Vagina (tissue), 2 donors: ENCODE data around the gene SUPT7L. TPM values are rescaled to one million over a fixed set of nuclear protein-coding genes. Genes with fewer than 3 reads are reported as not detected.

Experiments used
- DNase-seq, 2 donors: peaks; one replicate each; pipeline ENCODE4 v3.0.0-alpha.2; 2017; ENCODE audit errors: extremely low spot score in 2 of 2
- H3K27ac ChIP-seq: fragments of 200-600 bp; sonication (generic); one replicate; pipeline ENCODE4 v1.5.1; 2019
- H3K27me3 ChIP-seq: fragments of 200-600 bp; sonication (generic); one replicate; pipeline ENCODE4 v1.5.1; 2019
- H3K36me3 ChIP-seq, 2 donors: fragments of 200-600 bp; sonication (generic); one replicate each; pipeline ENCODE4 v1.5.1; 2017 to 2019
- H3K4me1 ChIP-seq: fragments of 200-600 bp; sonication (generic); one replicate; pipeline ENCODE4 v1.5.1; 2019
- H3K4me3 ChIP-seq, 2 donors: fragments of 200-600 bp; sonication (generic); 1 replicate in 1 of 2; 2 replicates in 1 of 2; pipeline ENCODE4 v1.5.1; 2016 to 2019
- H3K9me3 ChIP-seq: fragments of 200-600 bp; sonication (generic); one replicate; pipeline ENCODE4 v1.5.1; 2019
- POLR2A ChIP-seq, 2 donors: fragments of 450-650 bp; IDR thresholded peaks; one replicate each; pipeline ENCODE4 v1.6.1; 2017; ENCODE audit warnings: antibody characterized with exemption in 2 of 2, mild to moderate bottlenecking in 2 of 2, moderate library complexity in 2 of 2
- POLR2AphosphoS5 ChIP-seq, 2 donors: sonication (generic); formaldehyde crosslinking; IDR thresholded peaks; one replicate each; pipeline ENCODE4 v1.9.0; 2017; ENCODE audit warnings: antibody characterized with exemption in 2 of 2, mild to moderate bottlenecking in 2 of 2, low read depth in 1 of 2; ENCODE audit not compliant: insufficient read depth in 1 of 2
- intact Hi-C: fragments of 100-400 bp; cut with DNase I; formaldehyde crosslinking; loops from one replicate; pipeline ENCODE4 v1.15.1; 2023
- total RNA-seq: library from RNA; depleted of rRNA; stranded (reverse); fragments of >200 nt; gene quantifications from one replicate; pipeline ENCODE4 v1.2.3, GENCODE V29; 2016
- TF ChIP-seq, protein P1 (sequence below), 3 experiments: fragments of 450-650 bp in 2 of 3; fragments of 200-600 bp in 1 of 3; sonication (generic) in 1 of 3; IDR thresholded peaks; one replicate each; pipeline ENCODE4 v1.5.1; 2017 to 2019; ENCODE audit warnings: antibody characterized with exemption in 3 of 3, mild to moderate bottlenecking in 2 of 3, moderate library complexity in 2 of 3

Gene SUPT7L
- total RNA-seq, 1 donor from 2014 or later = 26.5 TPM

DNA sequence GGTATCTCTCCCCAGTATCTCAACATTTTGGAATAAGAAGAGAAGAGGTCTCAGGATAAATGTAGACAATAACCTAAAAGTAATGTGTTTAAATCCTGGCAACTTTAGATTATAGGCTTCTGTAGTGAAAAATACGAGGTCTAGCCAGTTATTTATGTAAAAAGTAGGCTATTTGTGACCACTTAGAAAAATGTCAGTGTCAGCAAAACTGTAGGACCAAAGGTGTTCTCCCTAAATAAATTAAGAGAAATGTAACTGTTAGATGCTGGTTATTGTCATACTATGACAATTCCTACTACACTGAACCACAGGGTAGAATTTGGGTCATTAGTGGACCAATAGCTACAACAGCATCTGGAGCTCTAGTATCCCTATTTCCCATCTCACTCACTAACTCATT, 2.0 kb downstream of the SUPT7L start:
- no peak overlapping the region for H3K27ac ChIP-seq
- DNase-seq = no peak
- no peak overlapping the region for H3K4me3 ChIP-seq
- H3K4me1 ChIP-seq = peaks cover 34% of the 10 kb centered on the region
- no peaks in the 10 kb centered on the region for H3K9me3 ChIP-seq
- H3K36me3 ChIP-seq = peaks cover 0 to 46% of the 10 kb centered on the region in 2 donors
- H3K27me3 ChIP-seq = no peaks in the 10 kb centered on the region
- intact Hi-C loops = no loop called here
- TF ChIP-seq POLR2AphosphoS5 (IDR thresholded peaks at IDR 0.05; ENCODE audit: insufficient read depth in 1 of 2, low read depth in 1 of 2) (no peak), POLR2A (IDR thresholded peaks at IDR 0.05) (no peak)
- TF ChIP-seq, protein P1, sequence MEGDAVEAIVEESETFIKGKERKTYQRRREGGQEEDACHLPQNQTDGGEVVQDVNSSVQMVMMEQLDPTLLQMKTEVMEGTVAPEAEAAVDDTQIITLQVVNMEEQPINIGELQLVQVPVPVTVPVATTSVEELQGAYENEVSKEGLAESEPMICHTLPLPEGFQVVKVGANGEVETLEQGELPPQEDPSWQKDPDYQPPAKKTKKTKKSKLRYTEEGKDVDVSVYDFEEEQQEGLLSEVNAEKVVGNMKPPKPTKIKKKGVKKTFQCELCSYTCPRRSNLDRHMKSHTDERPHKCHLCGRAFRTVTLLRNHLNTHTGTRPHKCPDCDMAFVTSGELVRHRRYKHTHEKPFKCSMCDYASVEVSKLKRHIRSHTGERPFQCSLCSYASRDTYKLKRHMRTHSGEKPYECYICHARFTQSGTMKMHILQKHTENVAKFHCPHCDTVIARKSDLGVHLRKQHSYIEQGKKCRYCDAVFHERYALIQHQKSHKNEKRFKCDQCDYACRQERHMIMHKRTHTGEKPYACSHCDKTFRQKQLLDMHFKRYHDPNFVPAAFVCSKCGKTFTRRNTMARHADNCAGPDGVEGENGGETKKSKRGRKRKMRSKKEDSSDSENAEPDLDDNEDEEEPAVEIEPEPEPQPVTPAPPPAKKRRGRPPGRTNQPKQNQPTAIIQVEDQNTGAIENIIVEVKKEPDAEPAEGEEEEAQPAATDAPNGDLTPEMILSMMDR (IDR thresholded peaks at IDR 0.05) = no peak

DNA sequence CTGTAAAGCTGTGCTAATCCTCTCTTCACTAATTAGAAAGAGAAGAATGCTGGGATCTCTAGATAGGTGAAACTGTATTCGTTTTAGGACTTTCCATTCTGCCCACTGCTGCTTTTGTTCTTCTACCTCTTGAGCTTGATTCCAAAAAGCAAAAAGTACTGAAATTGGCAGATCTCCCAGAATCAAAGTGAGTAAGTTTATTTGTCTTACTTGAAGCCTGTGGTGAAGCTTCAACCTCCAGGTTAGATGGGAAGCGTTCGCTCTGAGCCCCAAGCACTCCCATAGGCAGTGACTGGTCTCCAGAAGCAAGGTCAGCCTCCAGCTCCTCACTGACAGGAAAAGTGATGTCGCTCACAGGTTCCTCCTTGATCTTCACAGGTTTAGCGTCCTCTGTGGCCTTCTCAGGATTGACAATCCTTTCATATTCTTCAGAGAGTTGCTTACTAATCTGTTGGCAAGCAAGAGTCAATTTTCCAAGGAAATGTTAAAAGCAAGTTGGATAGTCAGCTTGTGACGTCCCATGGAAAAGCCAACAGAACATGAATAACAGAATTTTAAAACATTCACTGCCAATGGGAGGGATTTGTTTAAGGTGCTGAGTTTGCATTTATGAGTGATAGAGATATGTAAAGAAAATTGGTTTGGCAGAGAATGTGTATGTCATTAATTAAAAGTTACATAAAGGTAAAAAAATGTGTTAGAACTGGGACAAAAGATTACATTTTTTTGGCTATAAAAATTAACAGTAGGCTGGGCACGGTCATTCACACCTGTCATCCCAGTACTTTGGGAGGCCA, 8.1 kb downstream of the SUPT7L start:
- Histone ChIP-seq H3K4me3 (no peak overlapping the region), H3K9me3 (no peaks in the 10 kb centered on the region), H3K27me3 (no peaks in the 10 kb centered on the region), H3K36me3 (peaks cover 0 to 86% of the 10 kb centered on the region in 2 donors), H3K4me1 (no peaks in the 10 kb centered on the region), H3K27ac (no peak overlapping the region)
- DNase-seq = no peak
- intact Hi-C loops = no loop called here
- TF ChIP-seq, protein P1 (IDR thresholded peaks at IDR 0.05) = no peak
- TF ChIP-seq POLR2A (IDR thresholded peaks at IDR 0.05) (no peak), POLR2AphosphoS5 (IDR thresholded peaks at IDR 0.05; ENCODE audit: insufficient read depth in 1 of 2, low read depth in 1 of 2) (no peak)

DNA sequence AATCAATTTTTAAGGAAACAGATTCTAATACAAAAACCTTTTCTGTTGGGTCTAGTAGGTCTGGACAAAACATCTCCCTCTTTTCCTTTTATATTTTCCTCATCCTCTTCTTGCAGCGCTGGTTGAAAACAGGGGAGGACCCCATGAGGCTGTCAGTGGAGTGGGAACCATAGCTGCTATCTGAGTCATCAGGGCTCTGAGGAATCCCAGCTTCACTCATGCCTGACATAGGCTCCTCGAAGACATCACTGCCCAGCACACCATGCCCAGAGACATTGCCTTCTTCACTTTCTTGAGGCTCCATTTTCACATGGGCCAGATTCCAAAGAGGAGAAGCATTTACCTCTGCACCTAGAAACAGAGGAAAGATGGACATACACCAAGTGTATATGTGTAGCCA, 10.0 kb downstream of the SUPT7L start:
- intact Hi-C loops = no loop called here
- no peaks in the 10 kb centered on the region for H3K4me1 ChIP-seq
- H3K4me3 ChIP-seq = no peak overlapping the region
- no peaks in the 10 kb centered on the region for H3K27me3 ChIP-seq
- no peak overlapping the region for H3K27ac ChIP-seq
- DNase-seq = no peak
- TF ChIP-seq POLR2AphosphoS5 (IDR thresholded peaks at IDR 0.05; ENCODE audit: insufficient read depth in 1 of 2, low read depth in 1 of 2) (no peak), POLR2A (IDR thresholded peaks at IDR 0.05) (no peak)
- TF ChIP-seq, protein P1 (IDR thresholded peaks at IDR 0.05) = no peak
- H3K9me3 ChIP-seq = no peaks in the 10 kb centered on the region
- H3K36me3 ChIP-seq = peaks cover 4 to 87% of the 10 kb centered on the region in 2 donors

GRCh38 chr2:27652790-27653189, 10.6 kb downstream of the SUPT7L start:
- no peaks in the 10 kb centered on the region for H3K4me1 ChIP-seq
- H3K36me3 ChIP-seq = peaks cover 4 to 91% of the 10 kb centered on the region in 2 donors
- DNase-seq = no peak
- no peaks in the 10 kb centered on the region for H3K9me3 ChIP-seq
- no peak overlapping the region for H3K4me3 ChIP-seq
- TF ChIP-seq POLR2A (IDR thresholded peaks at IDR 0.05) (no peak), POLR2AphosphoS5 (IDR thresholded peaks at IDR 0.05; ENCODE audit: insufficient read depth in 1 of 2, low read depth in 1 of 2) (no peak)
- TF ChIP-seq, protein P1 (IDR thresholded peaks at IDR 0.05) = no peak
- intact Hi-C loops = no loop called here
- no peak overlapping the region for H3K27ac ChIP-seq
- no peaks in the 10 kb centered on the region for H3K27me3 ChIP-seq

GRCh38 chr2:27652341-27652740, 11.1 kb downstream of the SUPT7L start:
- Histone ChIP-seq H3K4me1 (no peaks in the 10 kb centered on the region), H3K36me3 (peaks cover 4 to 93% of the 10 kb centered on the region in 2 donors), H3K27ac (no peak overlapping the region), H3K9me3 (no peaks in the 10 kb centered on the region), H3K27me3 (no peaks in the 10 kb centered on the region), H3K4me3 (no peak overlapping the region)
- intact Hi-C loops = no loop called here
- TF ChIP-seq, protein P1 (IDR thresholded peaks at IDR 0.05) = no peak
- TF ChIP-seq POLR2AphosphoS5 (IDR thresholded peaks at IDR 0.05; ENCODE audit: insufficient read depth in 1 of 2, low read depth in 1 of 2) = no peak
- no peak for DNase-seq
